NB4 (cell line): ENCODE data around the gene KLB.

Source experiments
- MAX ChIP-seq: IDR thresholded peaks from 2 replicates; pipeline ENCODE4 v1.6.1; 2011; ENCODE audit warnings: low read depth, low read length
- MYC ChIP-seq: IDR thresholded peaks from 2 replicates; pipeline ENCODE4 v1.6.1; 2011; ENCODE audit warnings: low read depth, low read length
- POLR2A ChIP-seq: IDR thresholded peaks from 2 replicates; pipeline ENCODE4 v1.6.1; 2011; ENCODE audit warnings: mild to moderate bottlenecking; ENCODE audit not compliant: insufficient read length; ENCODE audit errors: extremely low read depth
- TF ChIP-seq, protein P1 (sequence below): IDR thresholded peaks from one replicate; pipeline ENCODE4 v1.5.1; 2012; ENCODE audit warnings: low read depth, low read length

DNA sequence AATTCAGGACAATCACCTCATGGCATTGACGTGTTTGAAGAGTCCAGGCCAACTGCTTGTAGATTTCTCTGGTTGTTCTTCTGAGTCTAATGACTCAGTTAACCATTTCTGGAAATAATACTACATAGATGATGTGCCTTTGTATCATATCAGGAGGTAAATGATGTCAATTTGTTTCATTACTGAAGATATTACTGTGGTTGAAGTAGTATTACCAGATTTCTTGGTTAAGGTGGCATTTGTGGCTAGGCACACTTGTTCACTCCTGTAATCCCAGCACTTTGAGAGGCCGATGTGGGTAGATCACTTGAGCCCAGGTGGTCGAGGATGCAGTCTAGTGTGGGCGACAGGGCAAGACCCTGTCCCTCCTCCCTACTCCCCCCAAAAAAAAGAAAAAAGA, 36.3 kb downstream of the KLB start:
- TF ChIP-seq, protein P1, sequence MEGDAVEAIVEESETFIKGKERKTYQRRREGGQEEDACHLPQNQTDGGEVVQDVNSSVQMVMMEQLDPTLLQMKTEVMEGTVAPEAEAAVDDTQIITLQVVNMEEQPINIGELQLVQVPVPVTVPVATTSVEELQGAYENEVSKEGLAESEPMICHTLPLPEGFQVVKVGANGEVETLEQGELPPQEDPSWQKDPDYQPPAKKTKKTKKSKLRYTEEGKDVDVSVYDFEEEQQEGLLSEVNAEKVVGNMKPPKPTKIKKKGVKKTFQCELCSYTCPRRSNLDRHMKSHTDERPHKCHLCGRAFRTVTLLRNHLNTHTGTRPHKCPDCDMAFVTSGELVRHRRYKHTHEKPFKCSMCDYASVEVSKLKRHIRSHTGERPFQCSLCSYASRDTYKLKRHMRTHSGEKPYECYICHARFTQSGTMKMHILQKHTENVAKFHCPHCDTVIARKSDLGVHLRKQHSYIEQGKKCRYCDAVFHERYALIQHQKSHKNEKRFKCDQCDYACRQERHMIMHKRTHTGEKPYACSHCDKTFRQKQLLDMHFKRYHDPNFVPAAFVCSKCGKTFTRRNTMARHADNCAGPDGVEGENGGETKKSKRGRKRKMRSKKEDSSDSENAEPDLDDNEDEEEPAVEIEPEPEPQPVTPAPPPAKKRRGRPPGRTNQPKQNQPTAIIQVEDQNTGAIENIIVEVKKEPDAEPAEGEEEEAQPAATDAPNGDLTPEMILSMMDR, result no peak
- TF ChIP-seq POLR2A, result no peak
- no peak for TF ChIP-seq MYC
- no peak for TF ChIP-seq MAX
